ENCODE measurements around the gene SORBS1.

DNA sequence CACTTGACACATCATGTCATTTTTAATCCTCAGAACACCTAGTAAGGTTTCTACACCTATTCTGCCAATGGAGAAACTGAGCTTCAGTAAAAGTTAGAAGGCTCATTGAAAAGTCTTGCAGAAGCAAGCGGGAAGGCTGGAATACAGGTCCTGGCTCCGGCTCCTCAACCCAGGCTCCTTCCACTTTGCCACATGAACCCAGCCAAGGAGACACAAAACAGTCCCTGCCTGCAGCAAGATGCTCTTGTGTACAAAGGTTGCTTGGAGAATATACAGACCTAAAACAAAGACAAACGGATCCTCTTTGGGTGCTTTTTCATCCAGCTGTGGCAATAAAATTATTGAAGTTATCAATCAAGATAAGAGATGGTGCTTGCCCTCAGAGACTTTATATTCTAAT is 106.8 kb downstream of the SORBS1 start:
- TF ChIP-seq, protein P1, sequence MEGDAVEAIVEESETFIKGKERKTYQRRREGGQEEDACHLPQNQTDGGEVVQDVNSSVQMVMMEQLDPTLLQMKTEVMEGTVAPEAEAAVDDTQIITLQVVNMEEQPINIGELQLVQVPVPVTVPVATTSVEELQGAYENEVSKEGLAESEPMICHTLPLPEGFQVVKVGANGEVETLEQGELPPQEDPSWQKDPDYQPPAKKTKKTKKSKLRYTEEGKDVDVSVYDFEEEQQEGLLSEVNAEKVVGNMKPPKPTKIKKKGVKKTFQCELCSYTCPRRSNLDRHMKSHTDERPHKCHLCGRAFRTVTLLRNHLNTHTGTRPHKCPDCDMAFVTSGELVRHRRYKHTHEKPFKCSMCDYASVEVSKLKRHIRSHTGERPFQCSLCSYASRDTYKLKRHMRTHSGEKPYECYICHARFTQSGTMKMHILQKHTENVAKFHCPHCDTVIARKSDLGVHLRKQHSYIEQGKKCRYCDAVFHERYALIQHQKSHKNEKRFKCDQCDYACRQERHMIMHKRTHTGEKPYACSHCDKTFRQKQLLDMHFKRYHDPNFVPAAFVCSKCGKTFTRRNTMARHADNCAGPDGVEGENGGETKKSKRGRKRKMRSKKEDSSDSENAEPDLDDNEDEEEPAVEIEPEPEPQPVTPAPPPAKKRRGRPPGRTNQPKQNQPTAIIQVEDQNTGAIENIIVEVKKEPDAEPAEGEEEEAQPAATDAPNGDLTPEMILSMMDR (IDR thresholded peaks at IDR 0.05), result no peak
- TF ChIP-seq EZH2 (IDR thresholded peaks at IDR 0.05; ENCODE audit: borderline replicate concordance, insufficient read depth, low read depth, low read length, poor library complexity, severe bottlenecking), result no peak
